ENCODE results near the gene TSPAN5.

TSPAN5 gene

DNA sequence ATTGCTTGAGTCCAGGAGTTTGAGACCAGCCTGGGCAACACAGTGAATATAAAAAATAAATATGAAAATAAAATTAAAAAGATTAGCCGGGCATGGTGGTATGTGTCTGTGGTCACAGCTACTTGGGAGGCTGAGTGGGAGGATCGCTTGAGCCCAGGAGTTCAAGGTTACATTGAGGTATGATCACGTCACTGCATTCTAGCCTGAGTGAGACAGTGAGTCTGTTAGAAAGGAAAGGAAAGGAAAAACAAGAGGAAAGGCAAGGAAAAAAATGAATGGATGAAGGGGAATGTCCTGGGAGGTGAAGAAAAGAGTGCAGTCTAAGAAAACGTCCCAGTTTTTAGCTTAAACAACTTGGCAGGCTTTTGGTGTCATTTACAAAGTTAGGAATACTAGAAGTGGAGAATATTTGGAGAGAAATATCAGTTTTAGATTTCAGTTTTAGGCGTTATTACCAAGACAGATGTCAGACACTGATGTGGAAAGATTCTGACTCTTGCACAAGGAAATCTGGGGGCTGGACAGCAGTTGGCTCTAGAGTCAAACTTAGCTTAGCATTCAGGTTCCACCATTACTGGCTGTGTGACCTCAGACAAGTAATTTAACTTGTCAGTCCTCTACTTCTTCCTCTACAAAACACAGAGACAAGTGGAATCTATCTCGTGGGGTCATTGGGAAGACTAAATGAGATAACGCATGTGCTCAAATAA is 139.0 kb downstream of the TSPAN5 start:
- no peak overlapping the region for H3K4me3 ChIP-seq (ENCODE audit: low read depth, low read length)
- peaks cover 87% of the 10 kb centered on the region for H3K4me1 ChIP-seq (ENCODE audit: control insufficient read depth, insufficient read depth, low read length, unreplicated experiment)
- H3K36me3 ChIP-seq (ENCODE audit: insufficient read depth, low read length), result no peaks in the 10 kb centered on the region
- H2AFZ ChIP-seq (ENCODE audit: low read length, unreplicated experiment), result no peak overlapping the region
- H3K27me3 ChIP-seq (ENCODE audit: insufficient read depth, low read length), result no peaks in the 10 kb centered on the region
- H3K79me2 ChIP-seq (ENCODE audit: control insufficient read depth, insufficient read depth, low read length, unreplicated experiment), result peaks cover 67% of the 10 kb centered on the region
- H3K27ac ChIP-seq (ENCODE audit: low read depth, low read length), result peak overlapping the region; percentile 22

GRCh38 chr4:98518559-98519267 is 139.7 kb downstream of the TSPAN5 start:
- peaks cover 66% of the 10 kb centered on the region for H3K79me2 ChIP-seq (ENCODE audit: control insufficient read depth, insufficient read depth, low read length, unreplicated experiment)
- H3K27me3 ChIP-seq (ENCODE audit: insufficient read depth, low read length), result no peaks in the 10 kb centered on the region
- H3K36me3 ChIP-seq (ENCODE audit: insufficient read depth, low read length), result no peaks in the 10 kb centered on the region
- H2AFZ ChIP-seq (ENCODE audit: low read length, unreplicated experiment), result no peak overlapping the region
- H3K27ac ChIP-seq (ENCODE audit: low read depth, low read length), result peak overlapping the region; percentile 85; the same call in 1 of the 2 replicates
- no peak overlapping the region for H3K4me3 ChIP-seq (ENCODE audit: low read depth, low read length)
- peaks cover 80% of the 10 kb centered on the region for H3K4me1 ChIP-seq (ENCODE audit: control insufficient read depth, insufficient read depth, low read length, unreplicated experiment)

DNA sequence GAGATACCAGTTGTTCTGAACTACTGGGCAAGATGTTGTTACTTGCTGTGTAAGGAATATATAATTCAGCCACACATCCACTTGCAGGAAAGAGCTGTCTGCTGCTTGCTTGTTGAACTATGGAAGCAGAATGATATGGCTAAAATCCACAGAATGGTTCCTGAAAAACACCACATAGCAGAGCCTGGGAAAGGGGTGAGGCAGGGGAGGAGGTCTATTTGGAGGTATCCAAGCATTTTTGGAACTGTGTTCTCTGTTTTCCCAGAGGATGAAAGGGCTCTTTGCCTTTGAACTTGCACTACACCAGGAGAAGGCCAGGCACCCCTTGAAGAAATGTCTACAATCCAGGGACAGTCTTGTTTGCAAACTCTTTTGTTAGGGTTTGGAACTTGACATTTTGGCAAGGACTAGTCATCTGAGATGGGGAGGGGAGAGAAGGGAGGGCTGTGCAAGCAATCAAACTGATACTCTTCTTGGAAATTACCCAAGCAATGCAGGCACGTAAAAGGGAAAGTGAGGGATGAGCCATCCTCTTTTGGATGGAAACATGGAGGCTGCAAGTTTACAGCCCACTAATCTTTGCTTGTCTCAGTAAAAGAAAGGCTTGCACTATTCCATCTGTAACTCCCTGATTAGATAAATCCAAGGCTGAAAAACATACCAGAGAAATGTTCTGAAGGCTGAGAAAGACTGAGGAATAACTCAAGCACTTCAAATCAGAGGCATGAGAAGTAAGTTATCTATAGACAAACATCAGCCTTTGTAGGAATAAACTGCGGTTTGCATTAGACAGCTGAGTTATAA is 141.0 kb downstream of the TSPAN5 start:
- Histone ChIP-seq H2AFZ (ENCODE audit: low read length, unreplicated experiment) (no peak overlapping the region), H3K79me2 (ENCODE audit: control insufficient read depth, insufficient read depth, low read length, unreplicated experiment) (peaks cover 74% of the 10 kb centered on the region), H3K27me3 (ENCODE audit: insufficient read depth, low read length) (no peaks in the 10 kb centered on the region), H3K27ac (ENCODE audit: low read depth, low read length) (peak overlapping the region; percentile 85), H3K4me1 (ENCODE audit: control insufficient read depth, insufficient read depth, low read length, unreplicated experiment) (peaks cover 68% of the 10 kb centered on the region), H3K4me3 (ENCODE audit: low read depth, low read length) (peak overlapping the region; percentile 39; the same call in 1 of the 2 replicates), H3K36me3 (ENCODE audit: insufficient read depth, low read length) (no peaks in the 10 kb centered on the region)

GRCh38 chr4:98516441-98517217 is 141.8 kb downstream of the TSPAN5 start:
- Histone ChIP-seq H3K4me3 (ENCODE audit: low read depth, low read length) (peak overlapping the region; percentile 39; the same call in 1 of the 2 replicates), H3K27me3 (ENCODE audit: insufficient read depth, low read length) (no peaks in the 10 kb centered on the region), H3K4me1 (ENCODE audit: control insufficient read depth, insufficient read depth, low read length, unreplicated experiment) (peaks cover 60% of the 10 kb centered on the region), H3K27ac (ENCODE audit: low read depth, low read length) (peak overlapping the region; percentile 85), H3K79me2 (ENCODE audit: control insufficient read depth, insufficient read depth, low read length, unreplicated experiment) (peaks cover 71% of the 10 kb centered on the region), H2AFZ (ENCODE audit: low read length, unreplicated experiment) (no peak overlapping the region), H3K36me3 (ENCODE audit: insufficient read depth, low read length) (no peaks in the 10 kb centered on the region)

- peaks cover 61% of the 10 kb centered on the region for H3K4me1 ChIP-seq (ENCODE audit: control insufficient read depth, insufficient read depth, low read length, unreplicated experiment)
- H3K4me3 ChIP-seq (ENCODE audit: low read depth, low read length), result peak overlapping the region; percentile 20; the same call in 1 of the 2 replicates
- no peaks in the 10 kb centered on the region for H3K27me3 ChIP-seq (ENCODE audit: insufficient read depth, low read length)
- no peak overlapping the region for H2AFZ ChIP-seq (ENCODE audit: low read length, unreplicated experiment)
- peaks cover 69% of the 10 kb centered on the region for H3K79me2 ChIP-seq (ENCODE audit: control insufficient read depth, insufficient read depth, low read length, unreplicated experiment)
- H3K36me3 ChIP-seq (ENCODE audit: insufficient read depth, low read length), result no peaks in the 10 kb centered on the region
- peak overlapping the region; percentile 85 for H3K27ac ChIP-seq (ENCODE audit: low read depth, low read length)
Observed at GRCh38 chr4:98516042-98516440, 142.4 kb downstream of the TSPAN5 start.

DNA sequence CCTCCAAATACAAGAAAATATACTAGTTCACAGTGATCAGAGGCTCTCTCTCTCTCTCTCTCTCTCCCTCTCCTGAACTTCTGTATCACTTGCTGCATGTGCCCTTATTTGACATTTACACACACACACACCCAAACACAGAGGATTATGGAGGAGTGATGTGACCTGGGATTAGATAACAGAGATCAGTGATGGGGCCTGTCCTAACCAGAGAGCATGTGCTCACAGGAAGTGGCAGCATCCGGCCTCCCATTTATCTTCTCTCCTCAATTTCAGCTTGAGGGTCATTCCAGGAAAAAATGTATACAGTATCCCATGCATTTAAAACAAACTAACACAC is 143.0 kb downstream of the TSPAN5 start:
- Histone ChIP-seq H3K79me2 (ENCODE audit: control insufficient read depth, insufficient read depth, low read length, unreplicated experiment) (peaks cover 67% of the 10 kb centered on the region), H3K27ac (ENCODE audit: low read depth, low read length) (peak overlapping the region; percentile 85), H2AFZ (ENCODE audit: low read length, unreplicated experiment) (no peak overlapping the region), H3K4me3 (ENCODE audit: low read depth, low read length) (no peak overlapping the region), H3K36me3 (ENCODE audit: insufficient read depth, low read length) (no peaks in the 10 kb centered on the region), H3K4me1 (ENCODE audit: control insufficient read depth, insufficient read depth, low read length, unreplicated experiment) (peaks cover 67% of the 10 kb centered on the region), H3K27me3 (ENCODE audit: insufficient read depth, low read length) (no peaks in the 10 kb centered on the region)

GRCh38 chr4:98514741-98515469 is 143.5 kb downstream of the TSPAN5 start:
- no peaks in the 10 kb centered on the region for H3K36me3 ChIP-seq (ENCODE audit: insufficient read depth, low read length)
- H3K4me3 ChIP-seq (ENCODE audit: low read depth, low read length), result no peak overlapping the region
- H3K27ac ChIP-seq (ENCODE audit: low read depth, low read length), result peak overlapping the region; percentile 85
- peaks cover 68% of the 10 kb centered on the region for H3K4me1 ChIP-seq (ENCODE audit: control insufficient read depth, insufficient read depth, low read length, unreplicated experiment)
- H2AFZ ChIP-seq (ENCODE audit: low read length, unreplicated experiment), result no peak overlapping the region
- no peaks in the 10 kb centered on the region for H3K27me3 ChIP-seq (ENCODE audit: insufficient read depth, low read length)
- H3K79me2 ChIP-seq (ENCODE audit: control insufficient read depth, insufficient read depth, low read length, unreplicated experiment), result peaks cover 67% of the 10 kb centered on the region

DNA sequence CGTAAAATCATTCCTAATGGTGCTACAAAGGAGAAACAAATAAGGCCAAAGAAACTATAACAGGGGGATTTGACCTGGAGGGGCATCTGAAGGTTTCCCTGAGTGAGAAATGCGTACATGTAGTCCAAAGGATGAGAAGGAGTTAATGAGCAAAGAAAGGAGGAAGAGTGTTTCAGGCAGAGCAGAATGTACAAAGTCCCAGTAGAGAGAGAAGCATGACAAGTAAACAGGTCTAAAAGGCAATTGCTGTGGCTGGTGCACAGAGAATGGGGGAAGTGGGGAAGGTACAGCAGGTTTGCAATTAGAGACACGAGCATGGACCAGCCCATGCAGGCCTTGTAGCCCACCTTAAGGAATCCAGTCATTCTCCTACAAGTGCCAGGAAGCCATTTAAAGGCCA is 145.5 kb downstream of the TSPAN5 start:
- Histone ChIP-seq H2AFZ (ENCODE audit: low read length, unreplicated experiment) (no peak overlapping the region), H3K4me3 (ENCODE audit: low read depth, low read length) (no peak overlapping the region), H3K27ac (ENCODE audit: low read depth, low read length) (no peak overlapping the region), H3K36me3 (ENCODE audit: insufficient read depth, low read length) (no peaks in the 10 kb centered on the region), H3K27me3 (ENCODE audit: insufficient read depth, low read length) (no peaks in the 10 kb centered on the region), H3K4me1 (ENCODE audit: control insufficient read depth, insufficient read depth, low read length, unreplicated experiment) (peaks cover 64% of the 10 kb centered on the region), H3K79me2 (ENCODE audit: control insufficient read depth, insufficient read depth, low read length, unreplicated experiment) (peaks cover 69% of the 10 kb centered on the region)

DNA sequence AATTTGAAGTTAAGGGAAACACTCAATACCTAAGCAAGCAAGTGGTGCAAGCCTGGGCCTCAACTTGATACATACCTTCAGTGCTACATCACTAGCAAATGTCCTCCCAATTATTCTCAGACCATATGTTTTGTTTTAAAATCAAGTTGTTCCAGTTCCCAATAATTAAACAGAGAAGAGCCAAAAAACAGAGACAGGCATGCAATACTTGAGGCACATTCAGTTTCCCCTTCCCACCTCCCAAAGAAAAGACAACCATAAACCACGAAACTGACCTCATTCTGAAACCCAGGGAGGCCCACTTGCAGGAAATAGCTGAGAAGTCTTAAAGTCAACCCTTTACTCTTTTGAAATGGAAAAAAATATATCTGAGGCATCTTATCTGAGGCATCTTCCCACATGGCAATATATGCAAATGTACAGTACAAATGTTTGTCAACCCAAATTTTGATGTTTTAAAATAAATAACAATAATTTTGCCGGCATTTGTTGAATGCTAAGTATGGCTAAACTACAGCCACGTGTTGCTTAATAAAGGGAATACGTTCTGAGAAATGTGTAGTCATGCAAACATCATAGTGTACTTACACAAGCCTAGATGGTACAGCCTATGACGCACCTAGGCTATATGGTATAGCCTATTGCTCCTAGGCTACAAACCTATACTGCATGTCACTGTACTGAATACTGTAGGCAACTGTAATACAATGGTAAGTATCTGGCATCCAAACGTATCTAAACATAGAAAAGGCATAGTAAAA is 147.5 kb downstream of the TSPAN5 start:
- Histone ChIP-seq H3K27me3 (ENCODE audit: insufficient read depth, low read length) (no peaks in the 10 kb centered on the region), H3K79me2 (ENCODE audit: control insufficient read depth, insufficient read depth, low read length, unreplicated experiment) (peaks cover 65% of the 10 kb centered on the region), H2AFZ (ENCODE audit: low read length, unreplicated experiment) (no peak overlapping the region), H3K4me3 (ENCODE audit: low read depth, low read length) (no peak overlapping the region), H3K27ac (ENCODE audit: low read depth, low read length) (peak overlapping the region; percentile 75), H3K4me1 (ENCODE audit: control insufficient read depth, insufficient read depth, low read length, unreplicated experiment) (peaks cover 44% of the 10 kb centered on the region), H3K36me3 (ENCODE audit: insufficient read depth, low read length) (peaks cover 5% of the 10 kb centered on the region; the same call in 1 of the 2 replicates)

Data from ACC112 (cell line).